Measurements from ENCODE around the gene SLAMF6. TPM values are rescaled to one million over a fixed set of nuclear protein-coding genes. Genes with fewer than 3 reads are reported as not detected.
"Not testable (repeated sequence)": the region's sequence is repeated elsewhere in the genome, so short reads cannot be mapped to it uniquely, and the experiment has no call there.

SLAMF6 gene
- polyA plus RNA-seq, 1 donor (not counting 4 experiments of a cell fraction or from before 2014, with no cell fraction given): not detected

- FAIRE-seq (no peak), DNase-seq (ENCODE audit: low read depth, low spot score) (no peak)
- Histone ChIP-seq H3K36me3 (ENCODE audit: control insufficient read depth in 2 of 2, extremely low read depth in 1 of 2, insufficient read depth in 2 of 2, low read length in 2 of 2) (no peaks in the 10 kb centered on the region), H3K9me1 (ENCODE audit: control insufficient read depth, extremely low read depth, insufficient read depth, low read length) (no peaks in the 10 kb centered on the region), H3K9me3 (ENCODE audit: control insufficient read depth, low read depth, low read length) (no peaks in the 10 kb centered on the region), H3K9ac (ENCODE audit: control insufficient read depth, extremely low read depth, insufficient read depth, low read length) (no peak overlapping the region), H3K79me2 (ENCODE audit: control insufficient read depth, insufficient read depth, low read length) (no peaks in the 10 kb centered on the region), H3K4me2 (ENCODE audit: control insufficient read depth, extremely low read depth, insufficient read depth, low read depth, low read length) (no peak overlapping the region), H3K27me3 (ENCODE audit: control insufficient read depth, extremely low read depth, insufficient read depth, low read length) (peaks cover 2% of the 10 kb centered on the region), H3K4me3 (ENCODE audit: control insufficient read depth in 2 of 3, extremely low read depth in 1 of 3, insufficient read depth in 2 of 3, low read depth in 1 of 3, low read length in 3 of 3) (no peak overlapping the region), H2AFZ (ENCODE audit: control insufficient read depth, low read length) (no peak overlapping the region), H3K4me1 (ENCODE audit: control insufficient read depth, extremely low read depth, insufficient read depth, low read length) (no peaks in the 10 kb centered on the region), H3K27ac (ENCODE audit: control insufficient read depth, insufficient read depth, low read length) (no peak overlapping the region), H4K20me1 (ENCODE audit: control insufficient read depth, extremely low read depth, insufficient read depth, low read length) (no peaks in the 10 kb centered on the region)
- TF ChIP-seq EZH2 (IDR thresholded peaks at IDR 0.05; ENCODE audit: low read length): no peak
- TF ChIP-seq CTCF (optimal IDR thresholded peaks at IDR 0.05 in 1 of 3, IDR thresholded peaks at IDR 0.05 in 1 of 3, conservative IDR thresholded peaks at IDR 0.05 in 1 of 3; ENCODE audit: extremely low read depth in 1 of 3, insufficient read depth in 2 of 3, low read length in 3 of 3): no peak
- dilution Hi-C loops (cut with MboI; ENCODE audit: extremely low pct_ligation_motif_present, low sequenced_read_pairs): no loop called here
Measured at GRCh38 chr1:160483505-160484185, 39.4 kb downstream of the SLAMF6 start.

DNA sequence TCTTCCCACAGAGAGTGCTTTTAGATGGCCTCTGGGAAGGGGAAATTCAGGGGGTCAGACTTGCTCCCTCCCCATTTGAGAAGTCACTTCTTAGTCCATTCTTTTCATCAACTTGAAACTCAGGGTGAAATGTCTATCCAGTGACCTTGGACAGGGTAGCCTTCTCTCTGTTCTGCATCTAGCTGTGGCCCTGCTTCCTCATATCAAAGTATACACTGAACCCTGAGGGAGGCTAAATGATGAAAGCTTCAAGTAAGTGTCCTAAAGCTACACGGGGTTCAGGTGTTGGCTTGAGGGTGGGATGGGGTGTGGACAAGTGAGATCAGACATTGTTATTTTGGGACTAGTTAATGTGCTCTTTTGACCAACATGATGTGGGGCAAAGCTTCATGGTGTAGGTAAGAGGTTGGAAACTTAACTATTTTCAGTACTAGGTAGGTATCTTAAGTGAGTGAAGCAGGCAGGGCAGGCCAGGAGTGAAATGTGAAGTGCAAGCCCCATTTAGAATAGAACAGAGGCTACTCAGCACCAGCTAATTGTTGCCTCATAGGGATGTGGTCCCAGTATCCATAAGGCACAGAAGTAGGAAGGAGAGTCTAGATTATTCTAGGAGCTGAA, 41.0 kb downstream of the SLAMF6 start:
- Histone ChIP-seq H3K9me1 (ENCODE audit: control insufficient read depth, extremely low read depth, insufficient read depth, low read length) (no peaks in the 10 kb centered on the region), H3K27ac (ENCODE audit: control insufficient read depth, insufficient read depth, low read length) (no peak overlapping the region), H3K4me2 (ENCODE audit: control insufficient read depth, extremely low read depth, insufficient read depth, low read depth, low read length) (no peak overlapping the region), H2AFZ (ENCODE audit: control insufficient read depth, low read length) (no peak overlapping the region), H3K79me2 (ENCODE audit: control insufficient read depth, insufficient read depth, low read length) (no peaks in the 10 kb centered on the region), H3K9ac (ENCODE audit: control insufficient read depth, extremely low read depth, insufficient read depth, low read length) (no peak overlapping the region), H3K27me3 (ENCODE audit: control insufficient read depth, extremely low read depth, insufficient read depth, low read length) (no peaks in the 10 kb centered on the region), H3K4me1 (ENCODE audit: control insufficient read depth, extremely low read depth, insufficient read depth, low read length) (no peaks in the 10 kb centered on the region), H3K36me3 (ENCODE audit: control insufficient read depth in 2 of 2, extremely low read depth in 1 of 2, insufficient read depth in 2 of 2, low read length in 2 of 2) (no peaks in the 10 kb centered on the region), H3K4me3 (ENCODE audit: control insufficient read depth in 2 of 3, extremely low read depth in 1 of 3, insufficient read depth in 2 of 3, low read depth in 1 of 3, low read length in 3 of 3) (no peak overlapping the region), H4K20me1 (ENCODE audit: control insufficient read depth, extremely low read depth, insufficient read depth, low read length) (no peaks in the 10 kb centered on the region), H3K9me3 (ENCODE audit: control insufficient read depth, low read depth, low read length) (no peaks in the 10 kb centered on the region)
- dilution Hi-C loops (cut with MboI; ENCODE audit: extremely low pct_ligation_motif_present, low sequenced_read_pairs): no loop called here
- DNase-seq (ENCODE audit: low read depth, low spot score): no peak
- TF ChIP-seq EZH2 (IDR thresholded peaks at IDR 0.05; ENCODE audit: low read length): no peak
- TF ChIP-seq CTCF (optimal IDR thresholded peaks at IDR 0.05 in 1 of 3, IDR thresholded peaks at IDR 0.05 in 1 of 3, conservative IDR thresholded peaks at IDR 0.05 in 1 of 3; ENCODE audit: extremely low read depth in 1 of 3, insufficient read depth in 2 of 3, low read length in 3 of 3): no peak
- FAIRE-seq: no peak

GRCh38 chr1:160480781-160481180, 42.3 kb downstream of the SLAMF6 start:
- H3K9me3 ChIP-seq (ENCODE audit: control insufficient read depth, low read depth, low read length); FAIRE-seq; H3K4me3 ChIP-seq (ENCODE audit: control insufficient read depth in 2 of 3, extremely low read depth in 1 of 3, insufficient read depth in 2 of 3, low read depth in 1 of 3, low read length in 3 of 3); H3K4me2 ChIP-seq (ENCODE audit: control insufficient read depth, extremely low read depth, insufficient read depth, low read depth, low read length); H3K27me3 ChIP-seq (ENCODE audit: control insufficient read depth, extremely low read depth, insufficient read depth, low read length); H3K4me1 ChIP-seq (ENCODE audit: control insufficient read depth, extremely low read depth, insufficient read depth, low read length); H3K9me1 ChIP-seq (ENCODE audit: control insufficient read depth, extremely low read depth, insufficient read depth, low read length); H4K20me1 ChIP-seq (ENCODE audit: control insufficient read depth, extremely low read depth, insufficient read depth, low read length); H3K79me2 ChIP-seq (ENCODE audit: control insufficient read depth, insufficient read depth, low read length); H3K27ac ChIP-seq (ENCODE audit: control insufficient read depth, insufficient read depth, low read length); H3K36me3 ChIP-seq (ENCODE audit: control insufficient read depth in 2 of 2, extremely low read depth in 1 of 2, insufficient read depth in 2 of 2, low read length in 2 of 2); DNase-seq (ENCODE audit: low read depth, low spot score); H3K9ac ChIP-seq (ENCODE audit: control insufficient read depth, extremely low read depth, insufficient read depth, low read length); H2AFZ ChIP-seq (ENCODE audit: control insufficient read depth, low read length); dilution Hi-C loops (cut with MboI; ENCODE audit: extremely low pct_ligation_motif_present, low sequenced_read_pairs): not testable (repeated sequence)

GRCh38 chr1:160479091-160479490, 44.0 kb downstream of the SLAMF6 start:
- H3K4me2 ChIP-seq (ENCODE audit: control insufficient read depth, extremely low read depth, insufficient read depth, low read depth, low read length); H4K20me1 ChIP-seq (ENCODE audit: control insufficient read depth, extremely low read depth, insufficient read depth, low read length); H3K9me1 ChIP-seq (ENCODE audit: control insufficient read depth, extremely low read depth, insufficient read depth, low read length); H3K27me3 ChIP-seq (ENCODE audit: control insufficient read depth, extremely low read depth, insufficient read depth, low read length); H3K9ac ChIP-seq (ENCODE audit: control insufficient read depth, extremely low read depth, insufficient read depth, low read length); dilution Hi-C loops (cut with MboI; ENCODE audit: extremely low pct_ligation_motif_present, low sequenced_read_pairs); H3K36me3 ChIP-seq (ENCODE audit: control insufficient read depth in 2 of 2, extremely low read depth in 1 of 2, insufficient read depth in 2 of 2, low read length in 2 of 2); H3K27ac ChIP-seq (ENCODE audit: control insufficient read depth, insufficient read depth, low read length); DNase-seq (ENCODE audit: low read depth, low spot score); H3K9me3 ChIP-seq (ENCODE audit: control insufficient read depth, low read depth, low read length); H2AFZ ChIP-seq (ENCODE audit: control insufficient read depth, low read length); FAIRE-seq; H3K4me1 ChIP-seq (ENCODE audit: control insufficient read depth, extremely low read depth, insufficient read depth, low read length); H3K4me3 ChIP-seq (ENCODE audit: control insufficient read depth in 2 of 3, extremely low read depth in 1 of 3, insufficient read depth in 2 of 3, low read depth in 1 of 3, low read length in 3 of 3); H3K79me2 ChIP-seq (ENCODE audit: control insufficient read depth, insufficient read depth, low read length): not testable (repeated sequence)

Data from keratinocyte (primary cell).